ENCODE results near the gene SPEF1.
"Not testable (repeated sequence)": the region's sequence is repeated elsewhere in the genome, so short reads cannot be mapped to it uniquely, and the experiment has no call there.

SPEF1 gene

DNA sequence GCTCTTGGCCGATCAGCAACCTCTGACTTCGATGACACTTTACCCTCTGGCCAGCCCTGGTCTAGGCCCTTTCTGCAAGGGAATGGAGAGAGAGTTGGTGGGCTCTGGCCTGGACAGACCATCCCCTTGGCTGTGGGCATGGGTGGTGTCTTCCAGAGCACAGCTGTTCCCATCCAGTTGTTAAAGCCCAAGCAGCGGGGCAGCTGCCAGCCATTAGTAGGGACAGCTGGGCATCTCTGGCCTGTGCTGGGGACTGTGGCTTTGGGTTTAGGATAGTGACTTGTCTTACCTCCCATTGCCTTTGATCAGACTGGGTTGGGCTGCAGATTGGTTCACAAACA lies 17.6 kb upstream of the SPEF1 start:
- peaks cover 73% of the 10 kb centered on the region for H3K4me1 Mint-ChIP-seq
- H3K27ac Mint-ChIP-seq, result peak overlapping the region in 1 of 2 donors; percentile 85
- ATAC-seq (no peak), DNase-seq (no peak)
- no peaks in the 10 kb centered on the region for H3K27me3 Mint-ChIP-seq
- peak overlapping the region; percentile 86 to 93 for H3K4me3 Mint-ChIP-seq
- H3K9me3 Mint-ChIP-seq, result no peaks in the 10 kb centered on the region

DNA sequence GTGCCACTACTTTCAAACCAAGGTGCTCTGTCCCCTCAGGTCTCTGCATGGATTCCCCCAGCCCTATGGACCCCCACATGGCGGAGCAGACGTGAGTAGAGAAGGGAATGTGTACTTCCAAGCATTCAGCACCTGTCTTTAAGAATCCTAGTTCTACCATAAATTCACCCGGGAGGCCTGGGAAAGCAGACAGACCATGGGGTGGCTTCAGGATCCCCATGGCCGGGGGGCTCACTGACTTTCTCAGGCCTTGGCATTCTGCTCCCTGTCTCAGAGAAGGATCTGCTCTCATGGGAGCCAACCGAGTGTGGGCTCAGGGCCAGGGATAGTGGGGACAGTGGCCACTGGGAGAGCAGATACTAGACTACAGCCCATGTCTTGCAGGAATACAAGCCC lies 17.1 kb upstream of the SPEF1 start:
- ATAC-seq, result no peak
- no peak for DNase-seq
- Mint-ChIP-seq H3K9me3 (no peaks in the 10 kb centered on the region), H3K27me3 (no peaks in the 10 kb centered on the region), H3K27ac (peak overlapping the region in 1 of 2 donors; percentile 80), H3K4me1 (peaks cover 70% of the 10 kb centered on the region), H3K4me3 (peak overlapping the region; percentile 86 to 93)

GRCh38 chr20:3797592-3798372 lies 16.5 kb upstream of the SPEF1 start:
- Mint-ChIP-seq H3K4me3 (peak overlapping the region; percentile 86 to 93), H3K27me3 (no peaks in the 10 kb centered on the region), H3K27ac (peak overlapping the region; percentile 89 to 90), H3K9me3 (no peaks in the 10 kb centered on the region), H3K4me1 (peaks cover 67% of the 10 kb centered on the region)
- ATAC-seq, result peak; percentile 55
- DNase-seq, result peak in 1 of 2 donors; percentile 66

DNA sequence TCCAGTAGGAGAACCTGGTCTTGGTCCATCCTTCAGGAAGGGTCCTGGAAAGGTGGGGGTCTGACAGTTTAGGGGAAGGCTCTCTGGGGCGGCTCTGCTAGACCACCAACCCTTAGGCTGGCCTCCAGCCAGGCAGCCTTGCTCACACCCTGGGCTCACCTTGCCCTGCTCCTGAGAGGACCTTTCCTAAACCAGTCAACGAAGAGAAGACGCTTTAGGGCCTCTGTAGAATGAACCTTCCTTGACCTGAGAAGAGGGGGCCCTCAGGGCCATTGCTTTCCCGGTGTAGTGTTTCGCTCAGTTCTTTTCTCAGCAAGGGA lies 15.9 kb upstream of the SPEF1 start:
- H3K27ac Mint-ChIP-seq, result peak overlapping the region; percentile 89 to 90
- DNase-seq, result no peak
- peak overlapping the region; percentile 86 to 93 for H3K4me3 Mint-ChIP-seq
- no peak for ATAC-seq
- H3K27me3 Mint-ChIP-seq, result no peaks in the 10 kb centered on the region
- H3K9me3 Mint-ChIP-seq, result no peaks in the 10 kb centered on the region
- peaks cover 61% of the 10 kb centered on the region for H3K4me1 Mint-ChIP-seq

- Mint-ChIP-seq H3K9me3 (no peaks in the 10 kb centered on the region), H3K27me3 (no peaks in the 10 kb centered on the region), H3K27ac (peak overlapping the region; percentile 57 to 89), H3K4me1 (peaks cover 60% of the 10 kb centered on the region), H3K4me3 (peak overlapping the region; percentile 86 to 93)
- ATAC-seq, result peak; percentile 1
- peak in 1 of 2 donors; percentile 28 for DNase-seq
These were observed 15.4 kb upstream of the SPEF1 start for GRCh38 chr20:3796477-3797225.

GRCh38 chr20:3795511-3796468 lies 14.5 kb upstream of the SPEF1 start, which contains the start of gene CDC25B:
TSS of gene CDC25B (plus strand) at chr20:3796310. CDS start at chr20:3796532, 222 bp downstream.
- peak; percentile 84 for ATAC-seq
- H3K27ac Mint-ChIP-seq, result peak within 1 kb of the TSS; percentile 97 to 98
- peaks cover 52% of the 10 kb centered on the region for H3K4me1 Mint-ChIP-seq
- H3K9me3 Mint-ChIP-seq, result no peaks in the 10 kb centered on the region
- peak; percentile 87 to 90 for DNase-seq
- no peaks in the 10 kb centered on the region for H3K27me3 Mint-ChIP-seq
- peak within 1 kb of the TSS; percentile 86 to 93 for H3K4me3 Mint-ChIP-seq

GRCh38 chr20:3794701-3795420 lies 13.6 kb upstream of the SPEF1 start:
- Mint-ChIP-seq H3K4me1 (peaks cover 43% of the 10 kb centered on the region), H3K27ac (peak overlapping the region in 1 of 2 donors; percentile 98), H3K4me3 (peak overlapping the region; percentile 86 to 93), H3K27me3 (no peaks in the 10 kb centered on the region), H3K9me3 (no peaks in the 10 kb centered on the region)
- ATAC-seq (no peak), DNase-seq (no peak)

- H3K9me3 Mint-ChIP-seq, DNase-seq, ATAC-seq, H3K27ac Mint-ChIP-seq, H3K27me3 Mint-ChIP-seq: not testable (repeated sequence)
- peak overlapping the region in 1 of 2 donors; percentile 19 for H3K4me3 Mint-ChIP-seq
- peaks cover 38% of the 10 kb centered on the region for H3K4me1 Mint-ChIP-seq
These were observed 12.9 kb upstream of the SPEF1 start for GRCh38 chr20:3794168-3794567.

DNA sequence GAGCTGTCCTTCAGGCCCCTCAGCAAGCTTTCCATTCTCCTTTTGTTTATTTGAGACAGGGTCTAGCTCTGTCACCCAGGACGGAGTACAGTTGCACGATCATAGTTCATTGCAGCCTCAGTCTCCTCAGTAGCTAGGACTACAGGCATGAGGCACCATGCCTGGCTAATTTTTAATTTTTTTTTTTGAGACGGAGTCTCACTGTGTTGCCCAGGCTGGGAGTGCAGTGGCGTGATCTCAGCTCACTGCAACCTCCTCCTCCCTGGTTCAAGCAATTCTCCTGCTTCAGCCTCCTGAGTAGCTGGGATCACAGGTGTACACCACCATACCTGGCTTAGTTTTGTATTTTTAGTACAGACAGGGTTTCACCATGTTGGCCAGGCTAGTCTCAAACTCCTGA lies 8.0 kb upstream of the SPEF1 start:
- H3K4me3 Mint-ChIP-seq, H3K9me3 Mint-ChIP-seq, DNase-seq, H3K27ac Mint-ChIP-seq, H3K27me3 Mint-ChIP-seq, ATAC-seq: not testable (repeated sequence)
- peaks cover 32% of the 10 kb centered on the region for H3K4me1 Mint-ChIP-seq

DNA sequence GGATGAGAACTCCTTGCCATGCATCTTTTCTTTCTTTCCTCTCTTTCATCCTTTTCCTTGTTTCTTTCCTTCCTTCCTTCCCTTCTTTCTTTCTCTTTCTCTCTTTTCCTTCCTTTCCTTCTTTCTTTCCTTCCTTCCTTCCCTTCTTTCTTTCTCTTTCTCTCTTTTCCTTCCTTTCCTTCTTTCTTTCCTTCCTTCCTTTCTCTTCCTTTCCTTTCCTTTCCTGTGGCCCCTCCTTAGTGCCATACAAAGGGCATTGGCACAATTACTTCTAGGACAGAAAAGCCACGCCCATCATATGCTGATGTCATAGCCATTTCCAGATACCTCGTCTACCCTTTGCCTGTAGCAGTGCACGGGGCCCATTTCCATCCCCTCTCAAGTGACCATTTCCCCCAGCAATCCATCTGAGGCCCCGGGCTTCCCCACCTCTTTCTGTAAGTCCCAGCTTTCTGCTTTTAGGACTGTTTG lies 7.5 kb upstream of the SPEF1 start:
- ATAC-seq, result no peak
- Mint-ChIP-seq H3K27me3 (no peaks in the 10 kb centered on the region), H3K27ac (no peak overlapping the region), H3K9me3 (no peaks in the 10 kb centered on the region), H3K4me3 (no peak overlapping the region), H3K4me1 (peaks cover 37% of the 10 kb centered on the region)
- no peak for DNase-seq

DNA sequence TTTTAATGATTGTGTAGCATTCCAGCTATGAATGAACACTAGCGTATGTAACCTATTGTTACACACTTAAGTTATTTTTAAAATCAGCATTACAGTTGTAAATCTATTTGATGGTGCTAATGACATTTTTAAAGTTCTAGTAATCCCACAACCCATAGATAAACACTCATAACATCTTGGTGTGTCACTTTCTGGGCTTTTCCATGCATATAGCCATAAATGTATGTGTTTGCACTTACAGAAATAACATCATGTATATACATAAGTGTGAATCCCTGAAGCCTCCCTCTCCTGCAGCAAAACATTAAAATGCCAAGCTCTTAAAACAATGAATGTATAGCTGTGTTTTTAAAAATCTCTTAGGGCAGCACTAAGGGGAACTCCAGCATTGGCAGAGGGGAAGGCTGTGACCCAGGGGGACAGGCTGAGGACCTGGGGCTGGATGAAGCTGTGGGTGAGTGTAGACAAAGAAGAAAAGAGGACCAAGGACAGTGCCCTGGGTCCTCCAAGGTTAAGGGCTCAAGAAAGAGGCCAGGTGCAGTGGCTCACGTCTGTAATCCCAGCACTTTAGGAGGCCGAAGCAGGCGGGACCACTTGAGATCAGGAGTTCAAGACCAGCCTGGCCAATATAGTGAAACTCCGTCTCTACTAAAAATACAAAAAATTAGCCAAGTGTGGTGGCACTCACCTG lies 6.2 kb upstream of the SPEF1 start:
- H3K4me1 Mint-ChIP-seq, result peaks cover 49% of the 10 kb centered on the region
- no peak overlapping the region for H3K27ac Mint-ChIP-seq
- no peak for ATAC-seq
- peak overlapping the region; percentile 44 to 69 for H3K4me3 Mint-ChIP-seq
- no peaks in the 10 kb centered on the region for H3K9me3 Mint-ChIP-seq
- H3K27me3 Mint-ChIP-seq, result no peaks in the 10 kb centered on the region
- DNase-seq, result no peak

DNA sequence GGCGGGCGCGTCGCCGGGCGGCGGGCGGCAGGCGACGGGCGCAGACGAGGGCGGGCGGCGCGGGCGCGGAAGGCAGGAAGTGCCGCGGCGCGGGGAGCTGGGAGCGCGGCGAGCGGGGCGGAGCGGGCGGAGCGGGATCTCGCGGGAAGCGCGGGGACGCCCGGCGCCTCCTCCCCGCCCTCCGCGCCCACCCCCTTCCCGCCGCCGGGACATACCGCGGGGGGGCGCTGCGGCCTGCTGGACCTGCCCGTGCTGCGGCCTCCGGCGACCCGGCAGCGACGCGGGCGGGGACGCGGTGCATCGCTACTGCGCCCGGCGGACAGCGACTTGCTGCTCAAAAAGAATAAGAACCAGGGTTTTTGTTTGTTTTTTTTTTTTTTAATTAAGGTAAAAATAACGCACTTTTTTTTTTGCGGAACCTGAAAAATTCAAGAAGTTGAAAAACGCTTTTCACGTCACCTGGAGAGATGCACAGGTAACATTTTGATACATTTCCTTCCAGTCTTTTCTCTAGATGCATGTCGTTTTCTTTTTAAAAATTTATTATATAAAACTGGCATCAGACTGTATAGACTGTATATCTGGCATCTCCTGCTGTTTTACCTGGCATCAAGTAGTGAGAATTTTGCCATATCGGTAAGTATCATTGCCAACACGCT lies 5.5 kb upstream of the SPEF1 start, which contains the start of gene CENPB:
Gene CENPB (minus strand): TSS at position 76 of the 659 bp plus-strand sequence. CDS start 257 bp downstream, outside the sequence.
- Mint-ChIP-seq H3K4me1 (peaks cover 56% of the 10 kb centered on the region), H3K4me3 (peak within 1 kb of the TSS; percentile 78 to 83), H3K27ac (peak within 1 kb of the TSS; percentile 54 to 55), H3K9me3 (no peaks in the 10 kb centered on the region), H3K27me3 (no peaks in the 10 kb centered on the region)
- ATAC-seq (peak; percentile 91), DNase-seq (peak; percentile 92 to 94)

- Mint-ChIP-seq H3K4me3 (peak overlapping the region; percentile 78 to 83), H3K27ac (peak overlapping the region in 1 of 2 donors; percentile 54), H3K9me3 (no peaks in the 10 kb centered on the region), H3K27me3 (no peaks in the 10 kb centered on the region), H3K4me1 (peaks cover 63% of the 10 kb centered on the region)
- DNase-seq, result peak in 1 of 2 donors; percentile 54
- peak; percentile 54 for ATAC-seq
These were observed 4.9 kb upstream of the SPEF1 start for GRCh38 chr20:3786126-3786484.
